GM23338 (cell line): ENCODE data around the gene RBM38. TPM values are rescaled to one million over a fixed set of nuclear protein-coding genes. Genes with fewer than 3 reads are reported as not detected.

Experiments
- CREB1 ChIP-seq: fragments of 250-450 bp; sonication (Bioruptor Pico); IDR thresholded peaks from 2 replicates; pipeline ENCODE4 v1.5.0; 2020; ENCODE audit warnings: low read depth, mild to moderate bottlenecking, moderate library complexity
- CTCF ChIP-seq, 2 experiments: fragments of 200-600 bp in 1 of 2; sonication (generic) in 1 of 2; conservative IDR thresholded peaks; 2 replicates each; pipeline versions ENCODE4 v1.5.1 to v1.6.1; 2016 to 2017; ENCODE audit warnings: antibody characterized with exemption in 2 of 2, low read depth in 2 of 2, mild to moderate bottlenecking in 2 of 2, moderate library complexity in 1 of 2
- ETS1 ChIP-seq: IDR thresholded peaks from 2 replicates; pipeline ENCODE4 v1.6.1; 2016; ENCODE audit warnings: antibody characterized with exemption
- JUNB ChIP-seq: IDR thresholded peaks from one replicate; pipeline ENCODE4 v1.6.1; 2016; ENCODE audit warnings: antibody characterized with exemption; ENCODE audit not compliant: unreplicated experiment
- NANOG ChIP-seq: IDR thresholded peaks from 2 replicates; pipeline ENCODE4 v1.6.1; 2016; ENCODE audit warnings: antibody characterized with exemption, borderline replicate concordance
- REST ChIP-seq: IDR thresholded peaks from one replicate; pipeline ENCODE4 v1.6.1; 2018; ENCODE audit warnings: antibody characterized with exemption; ENCODE audit not compliant: unreplicated experiment
- ZNF114 ChIP-seq: fragments of 250-450 bp; sonication (Bioruptor Pico); IDR thresholded peaks from 2 replicates; pipeline ENCODE4 v1.5.0; 2020; ENCODE audit warnings: mild to moderate bottlenecking, moderate library complexity
- ZNF331 ChIP-seq: fragments of 250-450 bp; sonication (Bioruptor Pico); IDR thresholded peaks from 2 replicates; pipeline ENCODE4 v1.5.0; 2020; ENCODE audit warnings: low read depth, mild to moderate bottlenecking, moderate library complexity
- ZNF462 ChIP-seq: fragments of 250-450 bp; sonication (Bioruptor Pico); IDR thresholded peaks from 2 replicates; pipeline ENCODE4 v1.5.0; 2020; ENCODE audit warnings: mild to moderate bottlenecking, moderate library complexity
- polyA plus RNA-seq: library from polyadenylated mRNA; unstranded; fragments of >200 nt; fragmentation: Nextera tagmentation; extraction: Ambion mirVana; gene quantifications from 2 replicates; pipeline ENCODE4 v1.2.1, GENCODE V29; 2016
- total RNA-seq: library from RNA; depleted of rRNA; stranded (reverse); fragments of >200 nt; shearing (Covaris generic); gene quantifications from 2 replicates; pipeline ENCODE4 v1.2.3, GENCODE V29; 2014

Gene RBM38
- total and polyA plus RNA-seq, 2 experiments from 2014 or later = 22.9 to 80.5 TPM

- no peak for TF ChIP-seq ZNF462 (CRISPR knock-in tag)
- no peak for TF ChIP-seq CREB1 (CRISPR knock-in tag)
- TF ChIP-seq ETS1 = no peak
- no peak for TF ChIP-seq REST
- TF ChIP-seq ZNF114 (CRISPR knock-in tag) = no peak
- TF ChIP-seq CTCF (conservative IDR thresholded peaks at IDR 0.05; ENCODE audit: low read depth in 2 of 2) = no peak
- TF ChIP-seq NANOG = no peak
- TF ChIP-seq ZNF331 = no peak
- TF ChIP-seq JUNB = no peak
Measured at GRCh38 chr20:57378646-57379262, 12.4 kb upstream of the RBM38 start (continued).
